ENCODE data around the gene ZNF691. TPM values are rescaled to one million over a fixed set of nuclear protein-coding genes. Genes with fewer than 3 reads are reported as not detected.
"Not testable (repeated sequence)": the region's sequence is repeated elsewhere in the genome, so short reads cannot be mapped to it uniquely, and the experiment has no call there.

The ZNF691 gene
- total RNA-seq, 1 donor from 2014 or later = 12.0 TPM

GRCh38 chr1:42886800-42887199 lies 40.4 kb downstream of the ZNF691 start:
- Mint-ChIP-seq H3K9me3 (ENCODE audit: unreplicated experiment) (no peaks in the 10 kb centered on the region), H3K27ac (ENCODE audit: unreplicated experiment) (no peak overlapping the region), H3K4me1 (ENCODE audit: unreplicated experiment) (no peaks in the 10 kb centered on the region), H3K27me3 (ENCODE audit: unreplicated experiment) (no peaks in the 10 kb centered on the region), H3K36me3 (ENCODE audit: low read depth, unreplicated experiment) (no peaks in the 10 kb centered on the region), H3K4me3 (ENCODE audit: unreplicated experiment) (no peak overlapping the region)
- no peak for DNase-seq (ENCODE audit: low spot score)
- TF ChIP-seq CTCF (IDR thresholded peaks at IDR 0.05; ENCODE audit: unreplicated experiment) = no peak

GRCh38 chr1:42887366-42887765 lies 41.0 kb downstream of the ZNF691 start:
- no peaks in the 10 kb centered on the region for H3K27me3 Mint-ChIP-seq (ENCODE audit: unreplicated experiment)
- no peaks in the 10 kb centered on the region for H3K9me3 Mint-ChIP-seq (ENCODE audit: unreplicated experiment)
- H3K27ac Mint-ChIP-seq (ENCODE audit: unreplicated experiment) = no peak overlapping the region
- H3K4me3 Mint-ChIP-seq (ENCODE audit: unreplicated experiment) = no peak overlapping the region
- no peak for DNase-seq (ENCODE audit: low spot score)
- H3K4me1 Mint-ChIP-seq (ENCODE audit: unreplicated experiment) = no peaks in the 10 kb centered on the region
- H3K36me3 Mint-ChIP-seq (ENCODE audit: low read depth, unreplicated experiment) = no peaks in the 10 kb centered on the region
- TF ChIP-seq CTCF (IDR thresholded peaks at IDR 0.05; ENCODE audit: unreplicated experiment) = no peak

- Mint-ChIP-seq H3K36me3 (ENCODE audit: low read depth, unreplicated experiment) (no peaks in the 10 kb centered on the region), H3K4me1 (ENCODE audit: unreplicated experiment) (no peaks in the 10 kb centered on the region), H3K4me3 (ENCODE audit: unreplicated experiment) (no peak overlapping the region), H3K9me3 (ENCODE audit: unreplicated experiment) (no peaks in the 10 kb centered on the region), H3K27me3 (ENCODE audit: unreplicated experiment) (no peaks in the 10 kb centered on the region), H3K27ac (ENCODE audit: unreplicated experiment) (no peak overlapping the region)
- no peak for DNase-seq (ENCODE audit: low spot score)
- no peak for TF ChIP-seq CTCF (IDR thresholded peaks at IDR 0.05; ENCODE audit: unreplicated experiment)
These were observed 41.7 kb downstream of the ZNF691 start for GRCh38 chr1:42888013-42888633.

- H3K27ac Mint-ChIP-seq (ENCODE audit: unreplicated experiment) = no peak overlapping the region
- H3K27me3 Mint-ChIP-seq (ENCODE audit: unreplicated experiment) = no peaks in the 10 kb centered on the region
- no peaks in the 10 kb centered on the region for H3K9me3 Mint-ChIP-seq (ENCODE audit: unreplicated experiment)
- TF ChIP-seq CTCF (IDR thresholded peaks at IDR 0.05; ENCODE audit: unreplicated experiment) = no peak
- no peak for DNase-seq (ENCODE audit: low spot score)
- H3K4me1 Mint-ChIP-seq (ENCODE audit: unreplicated experiment) = no peaks in the 10 kb centered on the region
- H3K4me3 Mint-ChIP-seq (ENCODE audit: unreplicated experiment) = no peak overlapping the region
- no peaks in the 10 kb centered on the region for H3K36me3 Mint-ChIP-seq (ENCODE audit: low read depth, unreplicated experiment)
These were observed 42.9 kb downstream of the ZNF691 start for GRCh38 chr1:42889264-42889663.

- TF ChIP-seq CTCF (IDR thresholded peaks at IDR 0.05; ENCODE audit: unreplicated experiment) = no peak
- no peak for DNase-seq (ENCODE audit: low spot score)
- Mint-ChIP-seq H3K4me3 (ENCODE audit: unreplicated experiment) (no peak overlapping the region), H3K9me3 (ENCODE audit: unreplicated experiment) (no peaks in the 10 kb centered on the region), H3K4me1 (ENCODE audit: unreplicated experiment) (no peaks in the 10 kb centered on the region), H3K27me3 (ENCODE audit: unreplicated experiment) (no peaks in the 10 kb centered on the region), H3K27ac (ENCODE audit: unreplicated experiment) (peak overlapping the region; percentile 11), H3K36me3 (ENCODE audit: low read depth, unreplicated experiment) (no peaks in the 10 kb centered on the region)
These were observed 45.2 kb downstream of the ZNF691 start for GRCh38 chr1:42891465-42892138.

GRCh38 chr1:42899960-42900359 lies 53.5 kb downstream of the ZNF691 start:
- H3K4me3 Mint-ChIP-seq (ENCODE audit: unreplicated experiment); H3K4me1 Mint-ChIP-seq (ENCODE audit: unreplicated experiment); DNase-seq (ENCODE audit: low spot score); H3K9me3 Mint-ChIP-seq (ENCODE audit: unreplicated experiment); H3K36me3 Mint-ChIP-seq (ENCODE audit: low read depth, unreplicated experiment); H3K27ac Mint-ChIP-seq (ENCODE audit: unreplicated experiment); H3K27me3 Mint-ChIP-seq (ENCODE audit: unreplicated experiment): not testable (repeated sequence)
